Glutamatergic neuron (in vitro differentiated cells): ENCODE results near the gene LRRC49. TPM values are rescaled to one million over a fixed set of nuclear protein-coding genes. Genes with fewer than 3 reads are reported as not detected.
"Not testable (repeated sequence)": the region's sequence is repeated elsewhere in the genome, so short reads cannot be mapped to it uniquely, and the experiment has no call there.

ENCODE experiments used
- DNase-seq: peaks from one replicate; pipeline ENCODE4 v3.0.0; 2022
- H3K27ac Mint-ChIP-seq: one replicate; pipeline ENCODE4 v1.8.0; 2020; ENCODE audit warnings: mild to moderate bottlenecking, mixed read lengths, inconsistent platforms; ENCODE audit not compliant: unreplicated experiment
- H3K27me3 Mint-ChIP-seq: one replicate; pipeline ENCODE4 v1.8.0; 2020; ENCODE audit warnings: mild to moderate bottlenecking, moderate library complexity, mixed read lengths, inconsistent platforms; ENCODE audit not compliant: unreplicated experiment
- H3K36me3 Mint-ChIP-seq: one replicate; pipeline ENCODE4 v1.8.0; 2020; ENCODE audit warnings: mild to moderate bottlenecking, mixed read lengths, inconsistent platforms; ENCODE audit not compliant: unreplicated experiment
- H3K4me1 Mint-ChIP-seq: one replicate; pipeline ENCODE4 v1.8.0; 2020; ENCODE audit warnings: mild to moderate bottlenecking, low read depth, mixed read lengths, inconsistent platforms; ENCODE audit not compliant: unreplicated experiment
- H3K4me3 Mint-ChIP-seq: one replicate; pipeline ENCODE4 v1.8.0; 2020; ENCODE audit warnings: mild to moderate bottlenecking, mixed read lengths, inconsistent platforms; ENCODE audit not compliant: unreplicated experiment
- H3K9me3 Mint-ChIP-seq: one replicate; pipeline ENCODE4 v1.8.0; 2020; ENCODE audit warnings: mild to moderate bottlenecking, moderate library complexity, mixed read lengths, inconsistent platforms; ENCODE audit not compliant: unreplicated experiment
- total RNA-seq: library from RNA; stranded (reverse); fragmentation: NEBNext Ultra II Directional; extraction: Animal tissue kit (Norgen Biotek cat#: 25700); gene quantifications from one replicate; pipeline ENCODE4 v1.2.1, GENCODE V29; 2021; ENCODE audit not compliant: unreplicated experiment
- TF ChIP-seq, protein P1 (sequence below): fragments of 200-600 bp; sonication (generic); IDR thresholded peaks from one replicate; pipeline ENCODE4 v1.5.0; 2021; ENCODE audit not compliant: partially characterized antibody, unreplicated experiment

Gene LRRC49
- total RNA-seq, 1 donor from 2014 or later: 28.6 TPM

DNA sequence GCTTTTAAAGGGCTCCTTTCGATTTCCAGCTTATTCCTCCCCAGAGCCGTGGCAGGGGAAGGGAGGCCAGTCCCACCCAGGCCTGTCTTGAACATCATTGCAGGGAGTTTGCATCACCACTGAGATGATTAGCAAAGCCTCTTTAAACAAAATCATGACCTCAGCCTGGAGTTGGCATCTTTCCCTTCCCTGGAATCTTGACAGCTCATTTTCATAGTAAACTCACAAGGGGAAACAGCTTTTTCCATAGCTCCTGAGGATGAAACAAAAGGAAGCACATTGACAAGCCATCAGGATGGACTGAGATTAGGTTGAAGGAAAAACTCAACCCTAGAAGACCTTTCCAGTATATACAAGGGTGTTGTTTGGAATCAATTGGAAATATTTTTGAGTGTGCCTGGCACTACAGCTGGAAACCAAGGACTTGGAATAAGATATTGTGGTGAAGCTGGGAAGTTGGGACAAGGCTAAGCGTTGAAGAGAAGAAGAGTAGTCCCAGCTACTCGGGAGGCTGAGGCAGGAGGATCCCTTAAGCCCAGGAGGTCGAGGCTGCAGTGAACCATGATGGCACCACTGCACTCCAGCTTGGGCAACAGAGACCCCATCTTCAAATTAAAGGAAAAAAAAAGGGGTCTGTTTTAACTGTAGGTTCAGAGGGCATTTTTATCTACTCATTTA, 35.6 kb upstream of the LRRC49 start:
- H3K4me3 Mint-ChIP-seq: no peak overlapping the region
- TF ChIP-seq, protein P1, sequence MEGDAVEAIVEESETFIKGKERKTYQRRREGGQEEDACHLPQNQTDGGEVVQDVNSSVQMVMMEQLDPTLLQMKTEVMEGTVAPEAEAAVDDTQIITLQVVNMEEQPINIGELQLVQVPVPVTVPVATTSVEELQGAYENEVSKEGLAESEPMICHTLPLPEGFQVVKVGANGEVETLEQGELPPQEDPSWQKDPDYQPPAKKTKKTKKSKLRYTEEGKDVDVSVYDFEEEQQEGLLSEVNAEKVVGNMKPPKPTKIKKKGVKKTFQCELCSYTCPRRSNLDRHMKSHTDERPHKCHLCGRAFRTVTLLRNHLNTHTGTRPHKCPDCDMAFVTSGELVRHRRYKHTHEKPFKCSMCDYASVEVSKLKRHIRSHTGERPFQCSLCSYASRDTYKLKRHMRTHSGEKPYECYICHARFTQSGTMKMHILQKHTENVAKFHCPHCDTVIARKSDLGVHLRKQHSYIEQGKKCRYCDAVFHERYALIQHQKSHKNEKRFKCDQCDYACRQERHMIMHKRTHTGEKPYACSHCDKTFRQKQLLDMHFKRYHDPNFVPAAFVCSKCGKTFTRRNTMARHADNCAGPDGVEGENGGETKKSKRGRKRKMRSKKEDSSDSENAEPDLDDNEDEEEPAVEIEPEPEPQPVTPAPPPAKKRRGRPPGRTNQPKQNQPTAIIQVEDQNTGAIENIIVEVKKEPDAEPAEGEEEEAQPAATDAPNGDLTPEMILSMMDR: no peak
- H3K9me3 Mint-ChIP-seq: peaks cover 2% of the 10 kb centered on the region
- H3K27ac Mint-ChIP-seq: peak overlapping the region; percentile 14
- peaks cover 5% of the 10 kb centered on the region for H3K36me3 Mint-ChIP-seq
- H3K27me3 Mint-ChIP-seq: peaks cover 9% of the 10 kb centered on the region
- H3K4me1 Mint-ChIP-seq: peaks cover 5% of the 10 kb centered on the region
- DNase-seq: no peak

DNA sequence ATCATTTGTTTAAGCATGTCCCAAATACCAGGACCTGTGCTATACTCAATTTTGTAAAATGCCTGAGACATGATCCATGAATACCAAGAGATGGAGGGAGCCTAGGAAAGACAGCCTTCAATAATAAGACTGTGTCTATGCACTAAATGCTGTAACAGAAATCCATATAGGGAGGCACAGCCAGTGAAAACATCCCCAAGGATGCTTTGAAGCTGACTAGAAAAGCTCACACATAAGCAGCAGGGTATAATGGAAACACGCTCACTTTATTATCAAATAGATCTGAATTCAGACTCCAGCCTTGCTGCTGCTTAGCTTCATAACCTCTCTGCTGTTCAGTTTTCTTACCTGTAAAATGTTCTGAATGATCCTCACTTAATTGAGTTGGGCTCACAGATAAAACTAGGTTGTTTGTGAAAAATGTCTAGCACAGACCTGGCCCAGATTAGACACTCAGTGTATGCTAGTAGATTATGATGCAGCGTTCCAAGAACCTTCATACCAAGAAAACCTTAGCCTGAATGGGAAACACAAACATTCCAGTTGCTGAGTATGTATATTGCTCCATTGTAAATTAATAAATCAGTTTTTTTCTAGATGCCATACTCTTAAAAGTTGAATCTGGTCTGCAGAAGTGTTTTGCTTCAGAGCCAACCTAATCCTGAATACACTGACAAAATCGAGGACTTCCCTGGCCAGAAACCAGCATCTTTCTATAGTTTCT, 34.9 kb upstream of the LRRC49 start:
- TF ChIP-seq, protein P1: no peak
- Mint-ChIP-seq H3K27ac (no peak overlapping the region), H3K27me3 (peaks cover 9% of the 10 kb centered on the region), H3K36me3 (peaks cover 5% of the 10 kb centered on the region), H3K4me1 (peaks cover 5% of the 10 kb centered on the region), H3K4me3 (no peak overlapping the region), H3K9me3 (peaks cover 2% of the 10 kb centered on the region)
- no peak for DNase-seq

DNA sequence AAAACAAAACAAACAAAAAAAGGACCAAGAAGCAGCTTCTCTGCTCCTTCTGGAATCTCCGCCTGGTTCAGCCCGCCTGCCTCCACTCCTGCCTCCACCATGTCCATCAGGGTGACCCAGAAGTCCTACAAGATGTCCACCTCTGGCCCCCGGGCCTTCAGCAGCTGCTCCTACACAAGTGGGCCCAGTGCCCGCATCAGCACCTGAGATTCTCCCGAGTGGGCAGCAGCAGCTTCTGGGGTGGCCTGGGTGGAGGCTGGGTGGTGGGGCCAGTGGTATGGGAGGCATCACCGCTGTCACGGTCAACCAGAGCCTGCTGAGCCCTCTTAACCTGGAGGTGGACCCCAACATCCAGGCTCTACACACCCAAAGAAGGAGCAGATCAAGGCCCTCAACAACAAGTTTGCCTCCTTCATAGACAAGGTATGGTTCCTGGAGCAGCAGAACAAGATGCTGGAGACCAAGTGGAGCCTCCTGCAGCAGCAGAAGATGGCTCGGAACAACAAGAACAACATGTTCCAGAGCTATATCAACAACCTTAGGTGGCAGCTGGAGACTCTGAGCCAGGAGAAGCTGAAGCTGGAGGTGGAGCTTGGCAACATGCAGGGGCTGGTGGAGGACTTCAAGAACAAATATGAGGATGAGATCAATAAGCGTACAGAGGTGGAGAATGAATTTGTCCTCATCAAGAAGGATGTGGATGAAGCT, 33.9 kb upstream of the LRRC49 start:
- H3K4me3 Mint-ChIP-seq: not testable (repeated sequence)

DNA sequence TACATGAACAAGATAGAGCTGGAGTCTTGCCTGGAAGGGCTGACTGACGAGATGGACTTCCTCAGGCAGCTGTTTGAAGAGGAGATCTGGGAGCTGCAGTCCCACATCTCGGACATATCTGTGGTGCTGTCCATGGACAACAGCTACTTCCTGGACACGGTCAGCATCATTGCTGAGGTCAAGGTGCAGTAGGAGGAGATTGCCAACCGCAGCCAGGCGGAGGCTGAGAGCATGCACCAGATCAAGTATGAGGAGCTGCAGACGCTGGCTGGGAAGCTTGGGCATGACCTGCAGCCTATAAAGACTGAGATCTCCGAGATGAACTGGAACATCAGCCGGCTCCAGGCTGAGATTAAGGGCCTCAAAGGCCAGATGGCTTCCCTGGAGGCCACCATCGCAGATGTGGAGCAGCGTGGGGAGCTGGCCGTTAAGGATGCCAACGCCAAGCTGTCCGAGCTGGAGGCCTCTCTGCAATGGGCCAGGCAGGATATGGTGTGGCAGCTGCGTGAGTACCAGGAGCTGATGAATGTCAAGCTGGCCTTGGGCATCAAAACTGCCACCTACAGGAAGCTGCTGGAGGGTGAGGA, 33.2 kb upstream of the LRRC49 start:
- no peak for DNase-seq
- no peak overlapping the region for H3K27ac Mint-ChIP-seq
- peaks cover 2% of the 10 kb centered on the region for H3K9me3 Mint-ChIP-seq
- TF ChIP-seq, protein P1: no peak
- peaks cover 5% of the 10 kb centered on the region for H3K27me3 Mint-ChIP-seq
- peaks cover 5% of the 10 kb centered on the region for H3K36me3 Mint-ChIP-seq
- no peak overlapping the region for H3K4me3 Mint-ChIP-seq
- H3K4me1 Mint-ChIP-seq: peaks cover 4% of the 10 kb centered on the region

More for the DNA sequence above, 33.9 kb upstream of the LRRC49 start:
- H3K9me3 Mint-ChIP-seq, H3K4me1 Mint-ChIP-seq, H3K36me3 Mint-ChIP-seq, DNase-seq, H3K27ac Mint-ChIP-seq, H3K27me3 Mint-ChIP-seq: not testable (repeated sequence)

DNA sequence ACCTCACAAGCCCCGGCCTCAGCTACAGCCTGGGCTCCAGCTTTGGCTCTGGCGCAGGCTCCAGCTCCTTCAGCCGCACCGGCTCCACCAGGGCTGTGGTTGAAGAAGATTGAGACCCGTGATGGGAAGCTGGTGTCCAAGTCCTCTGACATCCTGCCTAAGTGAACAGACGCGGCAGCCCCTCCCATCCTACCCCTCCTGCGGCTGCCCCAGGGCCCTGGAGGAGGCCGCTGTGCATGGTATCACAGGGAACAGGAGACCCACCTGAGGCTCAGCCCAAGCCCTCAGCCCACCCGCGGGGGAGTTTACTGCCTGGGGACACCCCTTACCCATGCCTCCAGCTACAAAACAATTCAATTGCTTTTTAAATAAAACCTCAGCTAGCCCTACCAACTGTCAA, 32.6 kb upstream of the LRRC49 start:
- TF ChIP-seq, protein P1: no peak
- H3K9me3 Mint-ChIP-seq: no peaks in the 10 kb centered on the region
- H3K36me3 Mint-ChIP-seq: peaks cover 5% of the 10 kb centered on the region
- H3K4me3 Mint-ChIP-seq: no peak overlapping the region
- DNase-seq: no peak
- H3K27me3 Mint-ChIP-seq: no peaks in the 10 kb centered on the region
- H3K27ac Mint-ChIP-seq: no peak overlapping the region
- no peaks in the 10 kb centered on the region for H3K4me1 Mint-ChIP-seq
